A673 (cell line): ENCODE measurements around the gene PBRM1. TPM values are rescaled to one million over a fixed set of nuclear protein-coding genes. Genes with fewer than 3 reads are reported as not detected.
"Not testable (repeated sequence)": the region's sequence is repeated elsewhere in the genome, so short reads cannot be mapped to it uniquely, and the experiment has no call there.

Experiments
- BruUV-seq: library from RNA; stranded (reverse); fragments of 400-500 nt; replicated peaks from 2 replicates; lab custom pipeline; 2021; lab: Mats Ljungman, UMichigan
- CTCF ChIA-PET: fragments of 300-600 bp; sonication (Branson Sonifier 250); formaldehyde crosslinking; loops from one replicate; lab custom pipeline; 2022; ENCODE audit warnings: antibody characterized with exemption; lab: Charles Lee
- POLR2A ChIA-PET: fragments of 300-600 bp; sonication (Branson Sonifier 250); formaldehyde crosslinking; loops from one replicate; lab custom pipeline; 2022; ENCODE audit warnings: antibody characterized with exemption; ENCODE audit not compliant: low non-redundant PET; lab: Charles Lee
- DNase-seq: peaks from one replicate; pipeline ENCODE4 v3.0.0-alpha.2; 2015; ENCODE audit warnings: low spot score
- H3K27ac ChIP-seq: fragments of 200-600 bp; sonication (generic); 2 replicates; pipeline ENCODE4 v1.5.1; 2016; ENCODE audit warnings: mixed run types, low read depth, mild to moderate bottlenecking, mixed read lengths, antibody characterized with exemption, low read length; ENCODE audit not compliant: poor library complexity, severe bottlenecking
- H3K27me3 ChIP-seq: fragments of 200-600 bp; sonication (generic); replicated peaks from 2 replicates; pipeline ENCODE4 v1.6.1; 2017; ENCODE audit warnings: mixed run types, low read depth, mild to moderate bottlenecking, mixed read lengths, antibody characterized with exemption, low read length; ENCODE audit not compliant: insufficient read depth, poor library complexity
- H3K36me3 ChIP-seq: fragments of 200-600 bp; sonication (generic); 2 replicates; pipeline ENCODE4 v1.6.1; 2016; ENCODE audit warnings: mixed run types, mild to moderate bottlenecking, mixed read lengths, antibody characterized with exemption, low read length; ENCODE audit not compliant: insufficient read depth, poor library complexity, severe bottlenecking
- H3K4me1 ChIP-seq: fragments of 200-600 bp; sonication (generic); 2 replicates; pipeline ENCODE4 v1.6.1; 2017; ENCODE audit warnings: mixed run types, mild to moderate bottlenecking, mixed read lengths, antibody characterized with exemption, low read length; ENCODE audit not compliant: insufficient read depth, poor library complexity, severe bottlenecking
- H3K4me3 ChIP-seq: fragments of 200-600 bp; sonication (generic); 2 replicates; pipeline ENCODE4 v1.5.1; 2016; ENCODE audit warnings: low read depth, mixed run types, mild to moderate bottlenecking, mixed read lengths, low read length; ENCODE audit not compliant: poor library complexity, severe bottlenecking
- H3K9me3 ChIP-seq: fragments of 200-600 bp; sonication (generic); 2 replicates; pipeline ENCODE4 v1.6.1; 2016; ENCODE audit warnings: mixed run types, low read depth, mild to moderate bottlenecking, mixed read lengths, antibody characterized with exemption, low read length; ENCODE audit not compliant: poor library complexity, severe bottlenecking
- CTCF ChIP-seq: fragments of 300-800, 200-600 bp; sonication (generic); conservative IDR thresholded peaks from 2 replicates; pipeline ENCODE4 v1.5.1; 2017; ENCODE audit warnings: low read depth, mild to moderate bottlenecking, antibody characterized with exemption, low read length, moderate library complexity, mixed read lengths
- EZH2 ChIP-seq: fragments of 200-600 bp; sonication (generic); IDR thresholded peaks from 2 replicates; pipeline ENCODE4 v1.6.1; 2017; ENCODE audit warnings: borderline replicate concordance, low read depth, mild to moderate bottlenecking, mixed read lengths, antibody characterized with exemption, low read length; ENCODE audit not compliant: poor library complexity, severe bottlenecking
- intact Hi-C: fragments of 100-400 bp; cut with micrococcal nuclease; formaldehyde crosslinking; loops from one replicate; pipeline ENCODE4 v1.10.0; 2022; ENCODE audit not compliant: unreplicated experiment
- total RNA-seq: library from RNA; stranded (reverse); gene quantifications from 2 replicates; pipeline ENCODE4 v1.2.3, GENCODE V29; 2021

The PBRM1 gene
- total RNA-seq, 1 experiment from 2014 or later = 65.0 TPM

- no TSS peak for BruUV-seq
- DNase-seq = no peak
- ChIA-PET POLR2A (no interaction called here), CTCF (no interaction called here)
- TF ChIP-seq EZH2 = no peak
- TF ChIP-seq CTCF = no peak
- Histone ChIP-seq H3K4me3 (no peak overlapping the region), H3K4me1 (no peaks in the 10 kb centered on the region), H3K9me3 (no peaks in the 10 kb centered on the region), H3K27me3 (no peaks in the 10 kb centered on the region), H3K36me3 (peaks cover 3% of the 10 kb centered on the region), H3K27ac (no peak overlapping the region)
- intact Hi-C loops = no loop called here
Observed at GRCh38 chr3:52730681-52731080, 45.0 kb upstream of the PBRM1 start.

GRCh38 chr3:52728753-52729152, 43.0 kb upstream of the PBRM1 start:
- BruUV-seq, intact Hi-C loops, CTCF ChIA-PET, POLR2A ChIA-PET, H3K4me3 ChIP-seq, DNase-seq, H3K27ac ChIP-seq, H3K9me3 ChIP-seq, H3K4me1 ChIP-seq, H3K27me3 ChIP-seq, H3K36me3 ChIP-seq: not testable (repeated sequence)

GRCh38 chr3:52724511-52724910, 38.8 kb upstream of the PBRM1 start:
- H3K27ac ChIP-seq = no peak overlapping the region

More at GRCh38 chr3:52724511-52724910, 38.8 kb upstream of the PBRM1 start:
- CTCF ChIA-PET = no interaction called here
- TF ChIP-seq EZH2 = no peak
- TF ChIP-seq CTCF = no peak
- POLR2A ChIA-PET = interaction anchor here (0.6 kb wide), 1 partner anchor 14 kb away, joined by 4 read pairs; no protein-coding TSS in a partner anchor
- Histone ChIP-seq H3K36me3 (no peaks in the 10 kb centered on the region), H3K9me3 (no peaks in the 10 kb centered on the region), H3K4me1 (no peaks in the 10 kb centered on the region), H3K4me3 (no peak overlapping the region), H3K27me3 (no peaks in the 10 kb centered on the region)
- no TSS peak for BruUV-seq
- no peak for DNase-seq
- intact Hi-C loops = no loop called here
